Fibroblast of villous mesenchyme (primary cell): Measurements from ENCODE around the gene KMT2E. TPM values are rescaled to one million over a fixed set of nuclear protein-coding genes. Genes with fewer than 3 reads are reported as not detected.

ENCODE experiments used
- DNase-seq: peaks from one replicate; pipeline ENCODE4 v3.0.0-alpha.2; 2010; ENCODE audit warnings: low read depth
- H3K4me3 ChIP-seq: 2 replicates; pipeline ENCODE4 v1.5.1; 2011; ENCODE audit warnings: low read depth, mild to moderate bottlenecking, low read length
- CTCF ChIP-seq: IDR thresholded peaks from 2 replicates; pipeline ENCODE4 v1.5.1; 2012; ENCODE audit warnings: low read depth, mild to moderate bottlenecking, low read length; ENCODE audit not compliant: insufficient read depth
- total RNA-seq: library from RNA; depleted of rRNA; stranded (reverse); fragments of >200 nt; gene quantifications from 2 replicates; pipeline ENCODE4 v1.2.3, GENCODE V29; 2012

KMT2E gene
- total RNA-seq, 1 donor, result 110 TPM

- H3K4me3 ChIP-seq, result no peak overlapping the region
- TF ChIP-seq CTCF, result no peak
- no peak for DNase-seq
Observed at GRCh38 chr7:105030447-105030846, 16.4 kb downstream of the KMT2E start.

- DNase-seq, result no peak
- no peak for TF ChIP-seq CTCF
- no peak overlapping the region for H3K4me3 ChIP-seq
Observed at GRCh38 chr7:105032553-105033214, 18.7 kb downstream of the KMT2E start.

- no peak for TF ChIP-seq CTCF
- no peak for DNase-seq
- H3K4me3 ChIP-seq, result no peak overlapping the region
Observed at GRCh38 chr7:105035349-105035748, 21.3 kb downstream of the KMT2E start.

- no peak for DNase-seq
- no peak for TF ChIP-seq CTCF
- H3K4me3 ChIP-seq, result no peak overlapping the region
Observed at GRCh38 chr7:105036217-105037168, 22.5 kb downstream of the KMT2E start.

GRCh38 chr7:105037319-105037718 is 23.3 kb downstream of the KMT2E start:
- no peak for TF ChIP-seq CTCF
- no peak for DNase-seq
- no peak overlapping the region for H3K4me3 ChIP-seq

GRCh38 chr7:105044449-105045070 is 30.6 kb downstream of the KMT2E start:
- no peak overlapping the region for H3K4me3 ChIP-seq
- DNase-seq, result no peak
- TF ChIP-seq CTCF, result no peak
